ENCODE data around the gene C19orf25.
"Not testable (repeated sequence)": the region's sequence is repeated elsewhere in the genome, so short reads cannot be mapped to it uniquely, and the experiment has no call there.

The C19orf25 gene

GRCh38 chr19:1481893-1482360, 2.9 kb upstream of the C19orf25 start:
- no peak for DNase-seq (ENCODE audit: low read depth)
- TF ChIP-seq CTCF (IDR thresholded peaks at IDR 0.05; ENCODE audit: low read length, missing control alignments) = no peak
- no peak overlapping the region for H3K4me3 ChIP-seq (replicated peaks; ENCODE audit: low read depth, low read length)

GRCh38 chr19:1481224-1481892, 2.3 kb upstream of the C19orf25 start:
- no peak for TF ChIP-seq CTCF (IDR thresholded peaks at IDR 0.05; ENCODE audit: low read length, missing control alignments)
- no peak for DNase-seq (ENCODE audit: low read depth)
- no peak overlapping the region for H3K4me3 ChIP-seq (replicated peaks; ENCODE audit: low read depth, low read length)

GRCh38 chr19:1477056-1477455, 2.0 kb downstream of the C19orf25 start:
- not testable (repeated sequence) for H3K4me3 ChIP-seq (replicated peaks; ENCODE audit: low read depth, low read length); DNase-seq (ENCODE audit: low read depth)

- DNase-seq (ENCODE audit: low read depth) = no peak
- TF ChIP-seq CTCF (IDR thresholded peaks at IDR 0.05; ENCODE audit: low read length, missing control alignments) = no peak
- no peak overlapping the region for H3K4me3 ChIP-seq (replicated peaks; ENCODE audit: low read depth, low read length)
Observed at GRCh38 chr19:1475751-1476437, 3.1 kb downstream of the C19orf25 start.

GRCh38 chr19:1474765-1475351, 4.2 kb downstream of the C19orf25 start:
- no peak overlapping the region for H3K4me3 ChIP-seq (replicated peaks; ENCODE audit: low read depth, low read length)
- no peak for TF ChIP-seq CTCF (IDR thresholded peaks at IDR 0.05; ENCODE audit: low read length, missing control alignments)
- DNase-seq (ENCODE audit: low read depth) = no peak

GRCh38 chr19:1474011-1474764, 4.8 kb downstream of the C19orf25 start:
- DNase-seq (ENCODE audit: low read depth) = no peak
- no peak for TF ChIP-seq CTCF (IDR thresholded peaks at IDR 0.05; ENCODE audit: low read length, missing control alignments)

More at GRCh38 chr19:1474011-1474764, 4.8 kb downstream of the C19orf25 start:
- no peak overlapping the region for H3K4me3 ChIP-seq (replicated peaks; ENCODE audit: low read depth, low read length)
